Measurements from ENCODE around the gene PRDX5.

GRCh38 chr11:64323373-64323772 lies 5.5 kb downstream of the PRDX5 start:
- TF ChIP-seq EP300 (IDR thresholded peaks at IDR 0.05; ENCODE audit: borderline replicate concordance), result no peak
- no peak for TF ChIP-seq NFIC (IDR thresholded peaks at IDR 0.05)
- no peak for TF ChIP-seq REST (IDR thresholded peaks at IDR 0.05; ENCODE audit: low read depth)
- TF ChIP-seq TAF1 (IDR thresholded peaks at IDR 0.05; ENCODE audit: low read depth), result no peak
- no peak for TF ChIP-seq YY1 (IDR thresholded peaks at IDR 0.05; ENCODE audit: low read depth)
- no peak for TF ChIP-seq MAX (IDR thresholded peaks at IDR 0.05)
- TF ChIP-seq RAD21 (IDR thresholded peaks at IDR 0.05; ENCODE audit: low read depth), result no peak
- no peak for TF ChIP-seq FOXM1 (IDR thresholded peaks at IDR 0.05; ENCODE audit: borderline replicate concordance, low read depth)
- TF ChIP-seq CREB1 (IDR thresholded peaks at IDR 0.05; ENCODE audit: low read depth), result no peak
- TF ChIP-seq TEAD4 (IDR thresholded peaks at IDR 0.05), result no peak
